Activated naive CD8-positive, alpha-beta T cell treated with anti-CD3 and anti-CD28 coated beads, Interleukin-2, amount 50 U/mL, for 16 hours (primary cell): ENCODE results near the gene ANKZF1.

Experiments
- DNase-seq: peaks from one replicate; pipeline ENCODE4 v3.0.0-alpha.2; 2020; ENCODE audit warnings: low read depth, low spot score

ANKZF1 gene

DNA sequence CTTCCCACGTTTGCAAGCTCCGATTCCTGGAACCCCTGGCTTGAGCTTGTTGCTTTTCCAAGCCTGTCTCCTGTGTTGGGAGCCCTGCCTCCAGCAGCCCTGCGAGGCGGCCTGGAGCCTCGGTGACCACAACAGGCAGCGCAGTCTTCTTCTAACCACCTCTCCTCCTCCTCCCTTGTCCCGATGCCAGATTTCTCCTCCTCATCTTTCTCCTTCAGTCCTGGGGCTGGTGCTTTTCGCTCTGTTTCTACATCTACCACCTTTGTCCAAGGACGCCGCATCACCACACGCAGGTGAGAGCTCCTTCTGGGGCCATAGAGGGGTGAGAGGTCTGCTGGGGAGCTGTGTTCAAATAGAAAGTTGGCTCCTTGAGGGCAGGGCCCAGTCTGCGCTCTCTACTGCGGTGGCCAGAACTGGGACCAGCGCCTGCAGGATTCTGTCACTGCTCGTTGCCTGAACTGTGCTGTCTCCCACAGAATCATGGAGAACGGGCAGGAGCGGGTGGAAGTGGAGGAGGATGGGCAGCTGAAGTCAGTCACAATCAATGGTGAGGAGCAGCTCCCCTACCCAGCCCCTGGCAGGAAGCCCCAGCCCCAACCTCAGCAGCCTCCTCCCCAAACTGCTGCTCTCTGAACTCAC, 53.5 kb downstream of the ANKZF1 start:
- no peak for DNase-seq

DNA sequence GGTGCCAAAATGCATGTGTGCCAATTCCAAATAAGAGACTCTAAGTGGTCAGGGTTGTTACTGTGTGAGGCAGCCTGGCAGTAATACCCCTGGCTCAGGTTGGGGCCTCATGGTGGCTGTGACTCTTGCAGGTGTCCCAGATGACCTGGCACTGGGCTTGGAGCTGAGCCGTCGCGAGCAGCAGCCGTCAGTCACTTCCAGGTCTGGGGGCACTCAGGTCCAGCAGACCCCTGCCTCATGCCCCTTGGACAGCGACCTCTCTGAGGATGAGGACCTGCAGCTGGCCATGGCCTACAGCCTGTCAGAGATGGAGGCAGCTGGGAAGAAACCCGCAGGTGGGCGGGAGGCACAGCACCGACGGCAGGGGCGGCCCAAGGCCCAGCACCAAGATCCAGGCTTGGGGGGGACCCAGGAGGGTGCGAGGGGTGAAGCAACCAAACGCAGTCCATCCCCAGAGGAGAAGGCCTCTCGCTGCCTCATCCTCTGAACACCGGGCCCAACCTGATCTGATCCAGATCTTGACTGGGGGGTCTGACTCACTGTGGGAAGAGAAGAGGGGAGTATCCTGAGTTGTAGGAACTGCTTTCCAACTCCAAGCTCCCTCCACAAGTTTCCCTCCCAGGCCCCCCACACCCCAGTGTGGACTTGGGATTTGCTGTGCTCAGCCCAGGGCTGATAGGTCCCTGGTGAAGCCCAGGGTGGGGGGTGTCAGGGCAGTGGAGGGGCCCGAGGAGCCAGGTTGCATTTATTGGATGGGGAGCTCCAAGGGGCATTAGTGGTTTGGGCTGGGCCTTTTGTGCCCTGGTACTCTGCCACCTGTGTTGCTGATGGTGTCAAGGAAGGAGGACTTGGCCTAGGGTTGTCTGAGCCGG, 55.1 kb downstream of the ANKZF1 start:
- DNase-seq = no peak

DNA sequence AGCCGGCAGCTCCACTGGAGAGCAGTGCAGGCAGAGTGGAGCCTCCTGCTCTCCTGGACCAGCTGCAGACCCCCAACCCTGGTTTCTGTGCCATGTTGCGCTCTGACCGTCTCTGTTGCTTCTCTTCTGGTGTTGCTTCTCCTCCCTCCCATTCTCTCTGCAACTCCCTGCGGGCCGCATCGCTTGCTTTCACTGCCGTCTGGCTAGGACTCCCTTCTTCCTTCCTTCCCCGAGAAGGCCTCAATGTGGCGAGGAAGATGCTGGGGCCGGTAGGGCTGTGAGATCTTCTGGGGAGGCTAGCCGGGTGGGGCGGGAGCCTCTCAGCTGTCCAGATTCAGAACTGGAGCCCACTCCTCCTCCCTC, 55.7 kb downstream of the ANKZF1 start:
- no peak for DNase-seq

DNA sequence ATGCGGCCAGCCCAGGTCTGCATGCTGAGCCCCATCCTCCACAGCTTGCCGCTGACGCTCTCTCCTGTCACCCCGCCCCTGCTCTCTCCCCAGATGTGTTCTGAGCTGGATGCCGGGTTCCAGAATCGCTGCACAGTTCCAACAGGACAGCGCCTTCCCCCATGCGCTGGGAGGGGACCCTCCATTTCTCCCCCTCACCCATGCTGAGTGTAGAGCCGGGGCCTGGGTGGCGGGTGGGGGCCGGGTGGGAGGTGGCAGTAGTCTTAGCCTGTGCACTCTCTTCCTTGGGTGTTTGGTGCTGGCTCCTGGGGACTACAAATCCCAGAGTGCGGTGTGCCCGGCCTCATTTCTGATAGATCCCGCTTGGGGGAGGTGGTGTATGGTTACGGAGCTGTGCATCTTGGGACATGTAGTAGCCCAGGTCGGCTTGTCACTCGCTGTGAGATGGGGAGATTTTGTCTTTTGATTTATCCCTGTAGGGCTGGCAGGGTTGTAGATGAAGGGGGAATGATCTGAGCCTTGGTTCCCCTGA, 56.4 kb downstream of the ANKZF1 start:
- DNase-seq = no peak
